ENCODE data around the gene ATP4B.

Gene ATP4B

GRCh38 chr13:113637262-113638160, 20.5 kb downstream of the ATP4B start:
- Histone ChIP-seq H3K18ac (ENCODE audit: low read length) (no peak overlapping the region), H3K4me3 (ENCODE audit: low read length in 2 of 2) (no peak overlapping the region), H2BK12ac (ENCODE audit: low read length) (no peak overlapping the region), H3K36me3 (replicated peaks in 1 of 2; ENCODE audit: control insufficient read depth in 2 of 2, insufficient read depth in 2 of 2, low read length in 2 of 2) (peaks cover 74 to 98% of the 10 kb centered on the region in 2 donors), H4K91ac (ENCODE audit: low read depth, low read length, poor library complexity) (no peak overlapping the region), H2BK120ac (ENCODE audit: low read depth, low read length) (no peak overlapping the region), H3K23ac (ENCODE audit: low read depth, low read length, poor library complexity) (peak overlapping the region; percentile 27), H2AFZ (ENCODE audit: low read length) (no peak overlapping the region), H2AK5ac (ENCODE audit: low read depth, low read length) (no peak overlapping the region), H3K9me3 (replicated peaks in 1 of 2; ENCODE audit: control insufficient read depth in 2 of 2, insufficient read depth in 1 of 2, low read depth in 1 of 2, low read length in 2 of 2) (peaks cover 27 to 28% of the 10 kb centered on the region in 2 donors), H3K14ac (ENCODE audit: low read length) (no peak overlapping the region), H2BK15ac (ENCODE audit: low read length) (no peak overlapping the region), H3K4me2 (ENCODE audit: insufficient read depth, low read length, poor library complexity, severe bottlenecking) (no peak overlapping the region), H3K27ac (replicated peaks; ENCODE audit: low read length) (no peak overlapping the region), H3K79me1 (ENCODE audit: low read depth, low read length) (peaks cover 12% of the 10 kb centered on the region), H4K8ac (ENCODE audit: low read depth, low read length) (no peak overlapping the region), H3K4me1 (ENCODE audit: control insufficient read depth in 2 of 2, insufficient read depth in 1 of 2, low read depth in 1 of 2, low read length in 2 of 2) (peaks cover 0 to 2% of the 10 kb centered on the region in 2 donors), H2BK5ac (ENCODE audit: low read length) (no peak overlapping the region), H3K27me3 (ENCODE audit: control insufficient read depth in 3 of 3, insufficient read depth in 3 of 3, low read depth in 1 of 3, low read length in 3 of 3) (peaks cover 0 to 2% (median 2%) of the 10 kb centered on the region in 3 experiments), H3K4ac (ENCODE audit: low read length) (no peak overlapping the region), H3K9ac (ENCODE audit: low read depth, low read length, poor library complexity) (no peak overlapping the region)
- no CpG with 5 or more reads among the region's 30 CpGs for WGBS, 2 donors (ENCODE audit: extremely low coverage in 2 of 2, insufficient read length in 2 of 2, insufficient replicate concordance in 1 of 2)
- no peak for DNase-seq (ENCODE audit: low spot score)

DNA sequence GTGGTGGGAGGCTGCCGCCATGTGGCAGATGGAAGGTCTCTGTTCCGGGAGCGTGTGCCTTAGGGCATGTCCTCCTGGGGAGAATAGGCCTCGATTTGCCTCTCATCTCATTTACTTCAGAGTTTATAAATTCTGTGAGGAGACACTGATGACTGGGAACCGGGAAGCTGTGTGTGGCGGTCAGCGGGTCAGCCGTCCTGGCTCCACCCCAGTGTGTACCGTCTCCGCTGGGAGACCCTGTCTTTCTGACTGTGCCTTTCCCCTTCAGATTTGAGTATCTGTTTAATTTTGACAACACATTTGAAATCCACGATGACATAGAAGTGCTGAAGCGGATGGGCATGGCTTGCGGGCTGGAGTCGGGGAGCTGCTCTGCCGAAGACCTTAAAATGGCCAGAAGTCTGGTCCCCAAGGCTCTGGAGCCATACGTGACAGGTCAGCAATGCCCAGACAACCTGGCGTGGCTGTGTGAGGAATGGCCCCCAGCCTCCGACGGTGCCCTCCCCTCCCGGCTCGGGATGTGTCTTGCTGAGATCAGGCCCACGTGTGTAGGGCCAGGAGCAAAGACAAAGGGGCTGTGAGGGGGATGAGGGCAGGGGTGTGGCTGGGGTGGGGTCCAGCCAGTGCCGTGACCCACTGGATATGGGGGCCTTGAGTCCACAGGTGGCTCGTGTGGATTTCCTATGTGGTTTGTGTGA, 21.6 kb downstream of the ATP4B start:
- no peak overlapping the region for H2BK15ac ChIP-seq (ENCODE audit: low read length)
- no peak overlapping the region for H2BK120ac ChIP-seq (ENCODE audit: low read depth, low read length)
- H2BK12ac ChIP-seq (ENCODE audit: low read length): no peak overlapping the region
- H3K4me2 ChIP-seq (ENCODE audit: insufficient read depth, low read length, poor library complexity, severe bottlenecking): no peak overlapping the region
- no peak overlapping the region for H3K4me3 ChIP-seq (ENCODE audit: low read length in 2 of 2)
- H3K9ac ChIP-seq (ENCODE audit: low read depth, low read length, poor library complexity): no peak overlapping the region
- H3K36me3 ChIP-seq (replicated peaks in 1 of 2; ENCODE audit: control insufficient read depth in 2 of 2, insufficient read depth in 2 of 2, low read length in 2 of 2): peaks cover 80 to 98% of the 10 kb centered on the region in 2 donors
- no CpG with 5 or more reads among the region's 24 CpGs for WGBS, 2 donors (ENCODE audit: extremely low coverage in 2 of 2, insufficient read length in 2 of 2, insufficient replicate concordance in 1 of 2)
- H2AK5ac ChIP-seq (ENCODE audit: low read depth, low read length): no peak overlapping the region
- H3K4me1 ChIP-seq (ENCODE audit: control insufficient read depth in 2 of 2, insufficient read depth in 1 of 2, low read depth in 1 of 2, low read length in 2 of 2): peaks cover 0 to 2% of the 10 kb centered on the region in 2 donors
- peaks cover 15% of the 10 kb centered on the region for H3K79me1 ChIP-seq (ENCODE audit: low read depth, low read length)
- peaks cover 17 to 20% of the 10 kb centered on the region in 2 donors for H3K9me3 ChIP-seq (replicated peaks in 1 of 2; ENCODE audit: control insufficient read depth in 2 of 2, insufficient read depth in 1 of 2, low read depth in 1 of 2, low read length in 2 of 2)
- peaks cover 0 to 2% (median 2%) of the 10 kb centered on the region in 3 experiments for H3K27me3 ChIP-seq (ENCODE audit: control insufficient read depth in 3 of 3, insufficient read depth in 3 of 3, low read depth in 1 of 3, low read length in 3 of 3)
- H4K91ac ChIP-seq (ENCODE audit: low read depth, low read length, poor library complexity): no peak overlapping the region
- DNase-seq (ENCODE audit: low spot score): no peak
- no peak overlapping the region for H3K23ac ChIP-seq (ENCODE audit: low read depth, low read length, poor library complexity)
- H3K18ac ChIP-seq (ENCODE audit: low read length): no peak overlapping the region
- H2AFZ ChIP-seq (ENCODE audit: low read length): no peak overlapping the region
- no peak overlapping the region for H3K14ac ChIP-seq (ENCODE audit: low read length)
- no peak overlapping the region for H2BK5ac ChIP-seq (ENCODE audit: low read length)
- no peak overlapping the region for H3K27ac ChIP-seq (replicated peaks; ENCODE audit: low read length)
- no peak overlapping the region for H3K4ac ChIP-seq (ENCODE audit: low read length)
- no peak overlapping the region for H4K8ac ChIP-seq (ENCODE audit: low read depth, low read length)

GRCh38 chr13:113635709-113636108, 22.3 kb downstream of the ATP4B start:
- H3K27ac ChIP-seq (replicated peaks; ENCODE audit: low read length): no peak overlapping the region
- peaks cover 0 to 2% of the 10 kb centered on the region in 2 donors for H3K4me1 ChIP-seq (ENCODE audit: control insufficient read depth in 2 of 2, insufficient read depth in 1 of 2, low read depth in 1 of 2, low read length in 2 of 2)
- peaks cover 78 to 100% of the 10 kb centered on the region in 2 donors for H3K36me3 ChIP-seq (replicated peaks in 1 of 2; ENCODE audit: control insufficient read depth in 2 of 2, insufficient read depth in 2 of 2, low read length in 2 of 2)
- no peak overlapping the region for H2BK12ac ChIP-seq (ENCODE audit: low read length)
- no peak overlapping the region for H2AK5ac ChIP-seq (ENCODE audit: low read depth, low read length)
- peak overlapping the region; percentile 56 for H3K9ac ChIP-seq (ENCODE audit: low read depth, low read length, poor library complexity)
- no peak overlapping the region for H3K14ac ChIP-seq (ENCODE audit: low read length)
- no peak overlapping the region for H3K18ac ChIP-seq (ENCODE audit: low read length)
- no peak overlapping the region for H2AFZ ChIP-seq (ENCODE audit: low read length)
- H3K23ac ChIP-seq (ENCODE audit: low read depth, low read length, poor library complexity): no peak overlapping the region
- no CpG with 5 or more reads among the region's 25 CpGs for WGBS, 2 donors (ENCODE audit: extremely low coverage in 2 of 2, insufficient read length in 2 of 2, insufficient replicate concordance in 1 of 2)
- no peak overlapping the region for H2BK120ac ChIP-seq (ENCODE audit: low read depth, low read length)
- peaks cover 15% of the 10 kb centered on the region for H3K79me1 ChIP-seq (ENCODE audit: low read depth, low read length)
- H3K27me3 ChIP-seq (ENCODE audit: control insufficient read depth in 3 of 3, insufficient read depth in 3 of 3, low read depth in 1 of 3, low read length in 3 of 3): peaks cover 0 to 2% (median 2%) of the 10 kb centered on the region in 3 experiments
- H4K8ac ChIP-seq (ENCODE audit: low read depth, low read length): no peak overlapping the region
- H4K91ac ChIP-seq (ENCODE audit: low read depth, low read length, poor library complexity): no peak overlapping the region
- no peak overlapping the region for H3K4me3 ChIP-seq (ENCODE audit: low read length in 2 of 2)
- no peak overlapping the region for H3K4ac ChIP-seq (ENCODE audit: low read length)
- H2BK15ac ChIP-seq (ENCODE audit: low read length): no peak overlapping the region
- no peak overlapping the region for H2BK5ac ChIP-seq (ENCODE audit: low read length)
- H3K4me2 ChIP-seq (ENCODE audit: insufficient read depth, low read length, poor library complexity, severe bottlenecking): no peak overlapping the region
- peaks cover 14 to 20% of the 10 kb centered on the region in 2 donors for H3K9me3 ChIP-seq (replicated peaks in 1 of 2; ENCODE audit: control insufficient read depth in 2 of 2, insufficient read depth in 1 of 2, low read depth in 1 of 2, low read length in 2 of 2)
- no peak for DNase-seq (ENCODE audit: low spot score)

GRCh38 chr13:113635048-113635420, 23.0 kb downstream of the ATP4B start:
- Histone ChIP-seq H3K27ac (replicated peaks; ENCODE audit: low read length) (no peak overlapping the region), H3K79me1 (ENCODE audit: low read depth, low read length) (peaks cover 15% of the 10 kb centered on the region), H3K18ac (ENCODE audit: low read length) (no peak overlapping the region), H3K14ac (ENCODE audit: low read length) (peak overlapping the region; percentile 49), H4K91ac (ENCODE audit: low read depth, low read length, poor library complexity) (no peak overlapping the region), H3K36me3 (replicated peaks in 1 of 2; ENCODE audit: control insufficient read depth in 2 of 2, insufficient read depth in 2 of 2, low read length in 2 of 2) (peaks cover 73 to 100% of the 10 kb centered on the region in 2 donors), H2AK5ac (ENCODE audit: low read depth, low read length) (no peak overlapping the region), H3K9ac (ENCODE audit: low read depth, low read length, poor library complexity) (no peak overlapping the region), H3K4me2 (ENCODE audit: insufficient read depth, low read length, poor library complexity, severe bottlenecking) (no peak overlapping the region), H2AFZ (ENCODE audit: low read length) (no peak overlapping the region), H2BK15ac (ENCODE audit: low read length) (no peak overlapping the region), H3K4me1 (ENCODE audit: control insufficient read depth in 2 of 2, insufficient read depth in 1 of 2, low read depth in 1 of 2, low read length in 2 of 2) (peaks cover 0 to 2% of the 10 kb centered on the region in 2 donors), H3K27me3 (ENCODE audit: control insufficient read depth in 3 of 3, insufficient read depth in 3 of 3, low read depth in 1 of 3, low read length in 3 of 3) (peaks cover 0 to 2% (median 2%) of the 10 kb centered on the region in 3 experiments), H2BK120ac (ENCODE audit: low read depth, low read length) (no peak overlapping the region), H3K4ac (ENCODE audit: low read length) (no peak overlapping the region), H3K9me3 (replicated peaks in 1 of 2; ENCODE audit: control insufficient read depth in 2 of 2, insufficient read depth in 1 of 2, low read depth in 1 of 2, low read length in 2 of 2) (peaks cover 7 to 17% of the 10 kb centered on the region in 2 donors), H2BK5ac (ENCODE audit: low read length) (no peak overlapping the region), H3K4me3 (ENCODE audit: low read length in 2 of 2) (no peak overlapping the region), H4K8ac (ENCODE audit: low read depth, low read length) (peak overlapping the region; percentile 8), H2BK12ac (ENCODE audit: low read length) (no peak overlapping the region), H3K23ac (ENCODE audit: low read depth, low read length, poor library complexity) (no peak overlapping the region)
- WGBS, 2 donors (ENCODE audit: extremely low coverage in 2 of 2, insufficient read length in 2 of 2, insufficient replicate concordance in 1 of 2): no CpG with 5 or more reads among the region's 7 CpGs
- no peak for DNase-seq (ENCODE audit: low spot score)
